K562 (cell line): ENCODE measurements around the gene HLF. TPM values are rescaled to one million over a fixed set of nuclear protein-coding genes. Genes with fewer than 3 reads are reported as not detected.

Experiments used
- SETDB1 ChIP-seq: IDR thresholded peaks from one replicate; pipeline ENCODE4 v1.6.1; 2012; ENCODE audit warnings: low read length, control low read depth, inconsistent platforms
- ZBTB40 ChIP-seq, 2 experiments: fragments of 450-650 bp in 1 of 2; sonication (generic) in 1 of 2; formaldehyde crosslinking in 1 of 2; IDR thresholded peaks; 2 replicates each; pipeline versions ENCODE4 v1.7.1 to v1.9.0; 2016 to 2022; ENCODE audit warnings: inconsistent platforms in 1 of 2, mild to moderate bottlenecking in 1 of 2, missing genetic modification reagents in 1 of 2
- ZBTB7A ChIP-seq: IDR thresholded peaks from 2 replicates; pipeline ENCODE4 v1.6.1; 2011; ENCODE audit warnings: low read depth, mild to moderate bottlenecking, low read length, moderate library complexity, borderline replicate concordance; ENCODE audit not compliant: control insufficient read depth
- ZHX1 ChIP-seq: fragments of 150-350 bp; conservative IDR thresholded peaks from 2 replicates; pipeline ENCODE4 v1.6.1; 2014; ENCODE audit warnings: low read length
- ZKSCAN1 ChIP-seq: fragments of 150-350 bp; IDR thresholded peaks from 2 replicates; pipeline ENCODE4 v1.6.1; 2016; ENCODE audit warnings: low read depth, low read length
- polyA plus RNA-seq, 8 experiments: library from polyadenylated mRNA; depleted of rRNA in 4 of 8; stranded (reverse) in 5 of 8; unstranded in 3 of 8; fragments of >200 nt; fragmentation: Nextera tagmentation in 2 of 8; fragmentation: Illumina TruSeq in 1 of 8; extraction: Ambion mirVana in 2 of 8; extraction: Trizol in 1 of 8; gene quantifications; 2 replicates each; pipeline versions ENCODE4 v1.2.1 to v1.2.3, GENCODE V29; 2011 to 2014; ENCODE audit warnings: inconsistent platforms in 1 of 8, missing spikeins in 1 of 8
- total RNA-seq, 7 experiments: library from RNA; depleted of rRNA in 6 of 7; stranded (reverse); fragments of >200 nt in 6 of 7; fragmentation: Illumina TruSeq in 2 of 7; extraction: Trizol in 2 of 7; gene quantifications; 2 replicates each; pipeline versions ENCODE4 v1.2.1 to v1.2.3, GENCODE V29; 2011 to 2021; ENCODE audit warnings: low replicate concordance in 1 of 7
- TF ChIP-seq, protein P1 (sequence below), 2 experiments: fragments of 450-650 bp; IDR thresholded peaks; 2 replicates each; pipeline ENCODE4 v1.6.1; 2018; ENCODE audit warnings: mild to moderate bottlenecking in 2 of 2, low read depth in 1 of 2; ENCODE audit not compliant: partially characterized antibody in 2 of 2
- TF ChIP-seq, protein P2 (sequence below): IDR thresholded peaks from 2 replicates; pipeline ENCODE4 v1.6.1; 2014; ENCODE audit warnings: antibody characterized with exemption

HLF gene
- total and polyA plus RNA-seq, 9 of the 15 experiments (the other 6 are each of a cell fraction or from before 2014, with no cell fraction given): 0.03 to 0.24 (median 0.09) TPM

DNA sequence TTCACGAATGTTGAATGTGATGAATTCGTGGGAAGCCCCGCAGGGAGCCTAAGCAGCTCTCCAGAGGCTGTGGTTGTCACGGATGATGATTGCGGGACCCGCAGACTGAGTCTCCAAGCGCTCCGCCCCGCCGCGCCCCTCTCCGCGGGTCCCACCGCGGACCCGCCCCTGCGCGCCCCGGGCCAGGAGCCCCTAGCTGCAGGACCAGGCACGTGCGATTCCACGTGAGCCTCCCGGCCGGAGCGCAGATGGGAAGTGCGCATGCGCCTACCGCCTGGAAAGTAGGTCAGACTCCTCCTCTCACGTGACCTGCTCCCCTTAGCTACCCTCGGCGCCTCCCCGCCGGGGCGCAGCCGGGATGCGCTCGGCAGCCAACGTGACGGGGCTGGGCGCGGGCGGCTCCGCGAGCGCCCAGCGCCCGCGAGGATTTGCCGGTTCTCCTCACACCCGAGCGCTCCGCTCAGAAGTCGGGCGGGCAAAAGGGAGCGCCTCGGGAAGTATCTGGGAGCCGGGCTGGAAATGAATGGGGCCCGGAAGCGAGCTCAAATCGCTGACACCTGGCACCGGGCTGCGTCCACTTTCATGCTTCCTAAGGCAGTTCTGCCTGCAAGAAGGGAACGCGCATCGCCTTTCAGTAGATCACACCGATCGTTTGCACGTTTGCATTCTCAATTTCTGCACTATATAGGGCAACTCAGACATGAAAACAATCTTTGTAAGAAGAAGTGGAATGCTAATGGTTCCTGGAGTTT lies 26.4 kb upstream of the HLF start (continued):
- TF ChIP-seq ZBTB7A (peak; percentile 61; the same call in 1 of the 2 replicates), ZHX1 (no peak), ZBTB40 (IDR thresholded peaks at IDR 0.05) (no peak), ZBTB40 (CRISPR knock-in tag; IDR thresholded peaks at IDR 0.05) (no peak), ZKSCAN1 (0 out of 2 replicates have a peak, but pooled peaks have one; percentile 23), SETDB1 (no peak)
- TF ChIP-seq, protein P1, sequence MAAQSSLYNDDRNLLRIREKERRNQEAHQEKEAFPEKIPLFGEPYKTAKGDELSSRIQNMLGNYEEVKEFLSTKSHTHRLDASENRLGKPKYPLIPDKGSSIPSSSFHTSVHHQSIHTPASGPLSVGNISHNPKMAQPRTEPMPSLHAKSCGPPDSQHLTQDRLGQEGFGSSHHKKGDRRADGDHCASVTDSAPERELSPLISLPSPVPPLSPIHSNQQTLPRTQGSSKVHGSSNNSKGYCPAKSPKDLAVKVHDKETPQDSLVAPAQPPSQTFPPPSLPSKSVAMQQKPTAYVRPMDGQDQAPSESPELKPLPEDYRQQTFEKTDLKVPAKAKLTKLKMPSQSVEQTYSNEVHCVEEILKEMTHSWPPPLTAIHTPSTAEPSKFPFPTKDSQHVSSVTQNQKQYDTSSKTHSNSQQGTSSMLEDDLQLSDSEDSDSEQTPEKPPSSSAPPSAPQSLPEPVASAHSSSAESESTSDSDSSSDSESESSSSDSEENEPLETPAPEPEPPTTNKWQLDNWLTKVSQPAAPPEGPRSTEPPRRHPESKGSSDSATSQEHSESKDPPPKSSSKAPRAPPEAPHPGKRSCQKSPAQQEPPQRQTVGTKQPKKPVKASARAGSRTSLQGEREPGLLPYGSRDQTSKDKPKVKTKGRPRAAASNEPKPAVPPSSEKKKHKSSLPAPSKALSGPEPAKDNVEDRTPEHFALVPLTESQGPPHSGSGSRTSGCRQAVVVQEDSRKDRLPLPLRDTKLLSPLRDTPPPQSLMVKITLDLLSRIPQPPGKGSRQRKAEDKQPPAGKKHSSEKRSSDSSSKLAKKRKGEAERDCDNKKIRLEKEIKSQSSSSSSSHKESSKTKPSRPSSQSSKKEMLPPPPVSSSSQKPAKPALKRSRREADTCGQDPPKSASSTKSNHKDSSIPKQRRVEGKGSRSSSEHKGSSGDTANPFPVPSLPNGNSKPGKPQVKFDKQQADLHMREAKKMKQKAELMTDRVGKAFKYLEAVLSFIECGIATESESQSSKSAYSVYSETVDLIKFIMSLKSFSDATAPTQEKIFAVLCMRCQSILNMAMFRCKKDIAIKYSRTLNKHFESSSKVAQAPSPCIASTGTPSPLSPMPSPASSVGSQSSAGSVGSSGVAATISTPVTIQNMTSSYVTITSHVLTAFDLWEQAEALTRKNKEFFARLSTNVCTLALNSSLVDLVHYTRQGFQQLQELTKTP (IDR thresholded peaks at IDR 0.05; ENCODE audit: low read depth in 1 of 2, partially characterized antibody in 2 of 2): no peak
- TF ChIP-seq, protein P2, sequence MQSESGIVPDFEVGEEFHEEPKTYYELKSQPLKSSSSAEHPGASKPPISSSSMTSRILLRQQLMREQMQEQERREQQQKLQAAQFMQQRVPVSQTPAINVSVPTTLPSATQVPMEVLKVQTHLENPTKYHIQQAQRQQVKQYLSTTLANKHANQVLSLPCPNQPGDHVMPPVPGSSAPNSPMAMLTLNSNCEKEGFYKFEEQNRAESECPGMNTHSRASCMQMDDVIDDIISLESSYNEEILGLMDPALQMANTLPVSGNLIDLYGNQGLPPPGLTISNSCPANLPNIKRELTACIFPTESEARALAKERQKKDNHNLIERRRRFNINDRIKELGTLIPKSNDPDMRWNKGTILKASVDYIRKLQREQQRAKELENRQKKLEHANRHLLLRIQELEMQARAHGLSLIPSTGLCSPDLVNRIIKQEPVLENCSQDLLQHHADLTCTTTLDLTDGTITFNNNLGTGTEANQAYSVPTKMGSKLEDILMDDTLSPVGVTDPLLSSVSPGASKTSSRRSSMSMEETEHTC: peak; percentile 49
